ACHN (cell line): ENCODE measurements around the gene CD8B.
"Not testable (repeated sequence)": the region's sequence is repeated elsewhere in the genome, so short reads cannot be mapped to it uniquely, and the experiment has no call there.

Experiments used
- DNase-seq: peaks from one replicate; pipeline ENCODE4 v3.0.0-alpha.2; 2015
- in situ Hi-C: cut with HindIII; loops from 2 replicates; pipeline ENCODE4 v1.10.0; 2017; ENCODE audit warnings: low sequenced_read_pairs, low pct_ligation_motif_present, low pct_unique_long_range_greater_than_20kb

Gene CD8B

GRCh38 chr2:86839455-86839854 lies 22.2 kb downstream of the CD8B start:
- in situ Hi-C loops, DNase-seq: not testable (repeated sequence)

- in situ Hi-C loops, result not testable (repeated sequence)
These were observed 24.0 kb downstream of the CD8B start for GRCh38 chr2:86837714-86838113.

GRCh38 chr2:86836915-86837695 lies 24.6 kb downstream of the CD8B start:
- peak; percentile 77 for DNase-seq

More at GRCh38 chr2:86837714-86838113, 24.0 kb downstream of the CD8B start:
- DNase-seq, result not testable (repeated sequence)

GRCh38 chr2:86835548-86835889 lies 26.2 kb downstream of the CD8B start:
- DNase-seq, in situ Hi-C loops: not testable (repeated sequence)

More at GRCh38 chr2:86836915-86837695, 24.6 kb downstream of the CD8B start:
- in situ Hi-C loops, result not testable (repeated sequence)

GRCh38 chr2:86833315-86833714 lies 28.4 kb downstream of the CD8B start:
- no peak for DNase-seq
- in situ Hi-C loops, result no loop called here

GRCh38 chr2:86832334-86833096 lies 29.2 kb downstream of the CD8B start:
- in situ Hi-C loops, result no loop called here
- no peak for DNase-seq

- no peak for DNase-seq
- in situ Hi-C loops, result no loop called here
These were observed 30.1 kb downstream of the CD8B start for GRCh38 chr2:86831537-86831936.

GRCh38 chr2:86826951-86827350 lies 34.7 kb downstream of the CD8B start:
- DNase-seq, result no peak
- in situ Hi-C loops, result no loop called here

- in situ Hi-C loops, result no loop called here
- DNase-seq, result no peak
These were observed 35.8 kb downstream of the CD8B start for GRCh38 chr2:86825693-86826381.

GRCh38 chr2:86825036-86825692 lies 36.5 kb downstream of the CD8B start:
- no peak for DNase-seq
- in situ Hi-C loops, result no loop called here

- no peak for DNase-seq
- in situ Hi-C loops, result no loop called here
These were observed 38.9 kb downstream of the CD8B start for GRCh38 chr2:86822668-86823345.

- no peak for DNase-seq
These were observed 39.8 kb downstream of the CD8B start for GRCh38 chr2:86821842-86822241.

GRCh38 chr2:86821306-86821705 lies 40.4 kb downstream of the CD8B start:
- DNase-seq, result no peak
- in situ Hi-C loops, result no loop called here

More at GRCh38 chr2:86821842-86822241, 39.8 kb downstream of the CD8B start:
- in situ Hi-C loops, result no loop called here

GRCh38 chr2:86818957-86819356 lies 42.7 kb downstream of the CD8B start:
- DNase-seq, result no peak
- in situ Hi-C loops, result no loop called here

GRCh38 chr2:86818114-86818801 lies 43.4 kb downstream of the CD8B start:
- DNase-seq, result no peak
- in situ Hi-C loops, result no loop called here

- peak; percentile 37 for DNase-seq
- in situ Hi-C loops, result no loop called here
These were observed 46.1 kb downstream of the CD8B start for GRCh38 chr2:86815611-86816010.

- DNase-seq, result no peak
- in situ Hi-C loops, result no loop called here
These were observed 52.1 kb downstream of the CD8B start for GRCh38 chr2:86809481-86810121.
